ENCODE measurements around the gene NOTCH2. TPM values are rescaled to one million over a fixed set of nuclear protein-coding genes. Genes with fewer than 3 reads are reported as not detected.

The NOTCH2 gene
- total RNA-seq, 1 donor from 2014 or later: 3.5 TPM

GRCh38 chr1:119952496-119952895 lies 117.0 kb downstream of the NOTCH2 start:
- Mint-ChIP-seq H3K36me3 (ENCODE audit: unreplicated experiment) (no peaks in the 10 kb centered on the region), H3K27ac (ENCODE audit: unreplicated experiment) (no peak overlapping the region), H3K27me3 (ENCODE audit: unreplicated experiment) (no peaks in the 10 kb centered on the region), H3K4me1 (ENCODE audit: low read depth, unreplicated experiment) (peaks cover 6% of the 10 kb centered on the region), H3K9me3 (ENCODE audit: unreplicated experiment) (no peaks in the 10 kb centered on the region), H3K4me3 (ENCODE audit: unreplicated experiment) (no peak overlapping the region)
- TF ChIP-seq, protein P1, sequence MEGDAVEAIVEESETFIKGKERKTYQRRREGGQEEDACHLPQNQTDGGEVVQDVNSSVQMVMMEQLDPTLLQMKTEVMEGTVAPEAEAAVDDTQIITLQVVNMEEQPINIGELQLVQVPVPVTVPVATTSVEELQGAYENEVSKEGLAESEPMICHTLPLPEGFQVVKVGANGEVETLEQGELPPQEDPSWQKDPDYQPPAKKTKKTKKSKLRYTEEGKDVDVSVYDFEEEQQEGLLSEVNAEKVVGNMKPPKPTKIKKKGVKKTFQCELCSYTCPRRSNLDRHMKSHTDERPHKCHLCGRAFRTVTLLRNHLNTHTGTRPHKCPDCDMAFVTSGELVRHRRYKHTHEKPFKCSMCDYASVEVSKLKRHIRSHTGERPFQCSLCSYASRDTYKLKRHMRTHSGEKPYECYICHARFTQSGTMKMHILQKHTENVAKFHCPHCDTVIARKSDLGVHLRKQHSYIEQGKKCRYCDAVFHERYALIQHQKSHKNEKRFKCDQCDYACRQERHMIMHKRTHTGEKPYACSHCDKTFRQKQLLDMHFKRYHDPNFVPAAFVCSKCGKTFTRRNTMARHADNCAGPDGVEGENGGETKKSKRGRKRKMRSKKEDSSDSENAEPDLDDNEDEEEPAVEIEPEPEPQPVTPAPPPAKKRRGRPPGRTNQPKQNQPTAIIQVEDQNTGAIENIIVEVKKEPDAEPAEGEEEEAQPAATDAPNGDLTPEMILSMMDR (IDR thresholded peaks at IDR 0.05; ENCODE audit: partially characterized antibody, unreplicated experiment): no peak
- DNase-seq: no peak

- Mint-ChIP-seq H3K27me3 (ENCODE audit: unreplicated experiment) (no peaks in the 10 kb centered on the region), H3K36me3 (ENCODE audit: unreplicated experiment) (peaks cover 4% of the 10 kb centered on the region), H3K4me1 (ENCODE audit: low read depth, unreplicated experiment) (no peaks in the 10 kb centered on the region), H3K4me3 (ENCODE audit: unreplicated experiment) (no peak overlapping the region), H3K9me3 (ENCODE audit: unreplicated experiment) (no peaks in the 10 kb centered on the region), H3K27ac (ENCODE audit: unreplicated experiment) (no peak overlapping the region)
- TF ChIP-seq, protein P1 (IDR thresholded peaks at IDR 0.05; ENCODE audit: partially characterized antibody, unreplicated experiment): peak; percentile 86
- peak; percentile 88 for DNase-seq
Observed at GRCh38 chr1:119948342-119949214, 120.9 kb downstream of the NOTCH2 start.

DNA sequence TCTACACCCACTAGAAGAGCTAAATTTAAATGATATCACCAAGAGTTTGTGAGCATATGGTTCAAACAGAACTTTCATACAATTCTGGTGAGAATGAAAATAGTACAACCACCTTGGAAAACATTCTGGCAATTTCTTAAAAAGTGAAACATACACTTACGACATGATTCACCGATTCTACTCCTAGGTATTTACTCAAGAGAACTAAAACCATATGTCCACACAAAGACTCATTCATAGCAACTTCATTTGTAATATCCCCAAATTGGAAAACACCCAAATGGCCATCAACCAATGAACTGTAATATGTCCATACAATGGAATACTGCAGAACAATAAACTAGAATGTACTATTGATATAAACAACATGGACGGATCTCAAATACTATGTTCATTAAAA lies 122.0 kb downstream of the NOTCH2 start:
- Mint-ChIP-seq H3K4me1 (ENCODE audit: low read depth, unreplicated experiment) (peaks cover 4% of the 10 kb centered on the region), H3K36me3 (ENCODE audit: unreplicated experiment) (peaks cover 4% of the 10 kb centered on the region), H3K4me3 (ENCODE audit: unreplicated experiment) (no peak overlapping the region), H3K9me3 (ENCODE audit: unreplicated experiment) (no peaks in the 10 kb centered on the region), H3K27ac (ENCODE audit: unreplicated experiment) (no peak overlapping the region), H3K27me3 (ENCODE audit: unreplicated experiment) (no peaks in the 10 kb centered on the region)
- no peak for DNase-seq
- TF ChIP-seq, protein P1 (IDR thresholded peaks at IDR 0.05; ENCODE audit: partially characterized antibody, unreplicated experiment): no peak

GRCh38 chr1:119946724-119947123 lies 122.7 kb downstream of the NOTCH2 start:
- no peak for DNase-seq
- no peak overlapping the region for H3K4me3 Mint-ChIP-seq (ENCODE audit: unreplicated experiment)
- TF ChIP-seq, protein P1 (IDR thresholded peaks at IDR 0.05; ENCODE audit: partially characterized antibody, unreplicated experiment): no peak
- H3K27ac Mint-ChIP-seq (ENCODE audit: unreplicated experiment): no peak overlapping the region
- no peaks in the 10 kb centered on the region for H3K9me3 Mint-ChIP-seq (ENCODE audit: unreplicated experiment)
- peaks cover 4% of the 10 kb centered on the region for H3K4me1 Mint-ChIP-seq (ENCODE audit: low read depth, unreplicated experiment)
- H3K27me3 Mint-ChIP-seq (ENCODE audit: unreplicated experiment): no peaks in the 10 kb centered on the region
- peaks cover 4% of the 10 kb centered on the region for H3K36me3 Mint-ChIP-seq (ENCODE audit: unreplicated experiment)

- H3K9me3 Mint-ChIP-seq (ENCODE audit: unreplicated experiment): no peaks in the 10 kb centered on the region
- peaks cover 4% of the 10 kb centered on the region for H3K36me3 Mint-ChIP-seq (ENCODE audit: unreplicated experiment)
- H3K27ac Mint-ChIP-seq (ENCODE audit: unreplicated experiment): no peak overlapping the region
Observed at GRCh38 chr1:119943216-119943615, 126.2 kb downstream of the NOTCH2 start.

More at GRCh38 chr1:119943216-119943615, 126.2 kb downstream of the NOTCH2 start:
- Mint-ChIP-seq H3K4me1 (ENCODE audit: low read depth, unreplicated experiment) (peaks cover 4% of the 10 kb centered on the region), H3K27me3 (ENCODE audit: unreplicated experiment) (no peaks in the 10 kb centered on the region), H3K4me3 (ENCODE audit: unreplicated experiment) (no peak overlapping the region)
- no peak for DNase-seq
- TF ChIP-seq, protein P1 (IDR thresholded peaks at IDR 0.05; ENCODE audit: partially characterized antibody, unreplicated experiment): no peak

All from glutamatergic neuron (in vitro differentiated cells).